ENCODE measurements around the gene DDX11.
"Not testable (repeated sequence)": the region's sequence is repeated elsewhere in the genome, so short reads cannot be mapped to it uniquely, and the experiment has no call there.

DDX11 gene

GRCh38 chr12:31102125-31102524 lies 28.5 kb downstream of the DDX11 start:
- not testable (repeated sequence) for DNase-seq (ENCODE audit: low spot score)
- in situ Hi-C loops (cut with MboI; ENCODE audit: low sequenced_read_pairs, unreplicated experiment) = loop anchor here (25.0 kb wide), 1 partner anchor 135 kb away; no protein-coding TSS in a partner anchor

- not testable (repeated sequence) for DNase-seq (ENCODE audit: low spot score)
- in situ Hi-C loops (cut with MboI; ENCODE audit: low sequenced_read_pairs, unreplicated experiment) = loop anchor here (25.0 kb wide), 1 partner anchor 135 kb away; no protein-coding TSS in a partner anchor
Measured at GRCh38 chr12:31102596-31102995, 28.9 kb downstream of the DDX11 start.

- in situ Hi-C loops (cut with MboI; ENCODE audit: low sequenced_read_pairs, unreplicated experiment) = loop anchor here (25.0 kb wide), 1 partner anchor 134 kb away; no protein-coding TSS in a partner anchor
- DNase-seq (ENCODE audit: low spot score) = not testable (repeated sequence)
Measured at GRCh38 chr12:31103561-31103975, 29.9 kb downstream of the DDX11 start.

GRCh38 chr12:31104220-31104619 lies 30.6 kb downstream of the DDX11 start:
- DNase-seq (ENCODE audit: low spot score) = not testable (repeated sequence)
- in situ Hi-C loops (cut with MboI; ENCODE audit: low sequenced_read_pairs, unreplicated experiment) = loop anchor here (25.0 kb wide), 1 partner anchor 133 kb away; no protein-coding TSS in a partner anchor

GRCh38 chr12:31104773-31105172 lies 31.1 kb downstream of the DDX11 start:
- in situ Hi-C loops (cut with MboI; ENCODE audit: low sequenced_read_pairs, unreplicated experiment) = loop anchor here (25.0 kb wide), 1 partner anchor 133 kb away; no protein-coding TSS in a partner anchor
- DNase-seq (ENCODE audit: low spot score) = not testable (repeated sequence)

- no peak for DNase-seq (ENCODE audit: low spot score)
- in situ Hi-C loops (cut with MboI; ENCODE audit: low sequenced_read_pairs, unreplicated experiment) = loop anchor here (25.0 kb wide), 1 partner anchor 132 kb away; no protein-coding TSS in a partner anchor
- no peak for TF ChIP-seq CTCF (IDR thresholded peaks at IDR 0.05; ENCODE audit: borderline replicate concordance, control extremely low read depth, extremely low read depth, insufficient read depth, missing control alignments)
Measured at GRCh38 chr12:31105668-31106067, 32.0 kb downstream of the DDX11 start.

- DNase-seq (ENCODE audit: low spot score) = no peak
- in situ Hi-C loops (cut with MboI; ENCODE audit: low sequenced_read_pairs, unreplicated experiment) = loop anchor here (25.0 kb wide), 1 partner anchor 131 kb away; no protein-coding TSS in a partner anchor
- no peak for TF ChIP-seq CTCF (IDR thresholded peaks at IDR 0.05; ENCODE audit: borderline replicate concordance, control extremely low read depth, extremely low read depth, insufficient read depth, missing control alignments)
Measured at GRCh38 chr12:31106101-31106803, 32.6 kb downstream of the DDX11 start.

- DNase-seq (ENCODE audit: low spot score) = not testable (repeated sequence)
- in situ Hi-C loops (cut with MboI; ENCODE audit: low sequenced_read_pairs, unreplicated experiment) = loop anchor here (25.0 kb wide), 1 partner anchor 128 kb away; no protein-coding TSS in a partner anchor
Measured at GRCh38 chr12:31109773-31110172, 36.1 kb downstream of the DDX11 start.

- in situ Hi-C loops (cut with MboI; ENCODE audit: low sequenced_read_pairs, unreplicated experiment) = loop anchor here (25.0 kb wide), 1 partner anchor 127 kb away; no protein-coding TSS in a partner anchor
- DNase-seq (ENCODE audit: low spot score) = not testable (repeated sequence)
Measured at GRCh38 chr12:31110263-31110662, 36.6 kb downstream of the DDX11 start.

GRCh38 chr12:31115092-31115601 lies 41.5 kb downstream of the DDX11 start:
- DNase-seq (ENCODE audit: low spot score) = not testable (repeated sequence)
- in situ Hi-C loops (cut with MboI; ENCODE audit: low sequenced_read_pairs, unreplicated experiment) = loop anchor here (25.0 kb wide), 1 partner anchor 122 kb away; no protein-coding TSS in a partner anchor

GRCh38 chr12:31116846-31117202 lies 43.2 kb downstream of the DDX11 start:
- not testable (repeated sequence) for DNase-seq (ENCODE audit: low spot score)
- in situ Hi-C loops (cut with MboI; ENCODE audit: low sequenced_read_pairs, unreplicated experiment) = loop anchor here (25.0 kb wide), 1 partner anchor 120 kb away; no protein-coding TSS in a partner anchor

Data from GM13976 (cell line).